ENCODE measurements around the gene BFSP1.
A peak's percentile ranks its signal among the peaks of the same experiment; 100 is the strongest.

Gene BFSP1

GRCh38 chr20:17520583-17520982 is 10.6 kb downstream of the BFSP1 start:
- DNase-seq (ENCODE audit: low read depth in 2 of 2), result no peak

GRCh38 chr20:17519606-17520285 is 11.4 kb downstream of the BFSP1 start:
- no peak for DNase-seq (ENCODE audit: low read depth in 2 of 2)

DNA sequence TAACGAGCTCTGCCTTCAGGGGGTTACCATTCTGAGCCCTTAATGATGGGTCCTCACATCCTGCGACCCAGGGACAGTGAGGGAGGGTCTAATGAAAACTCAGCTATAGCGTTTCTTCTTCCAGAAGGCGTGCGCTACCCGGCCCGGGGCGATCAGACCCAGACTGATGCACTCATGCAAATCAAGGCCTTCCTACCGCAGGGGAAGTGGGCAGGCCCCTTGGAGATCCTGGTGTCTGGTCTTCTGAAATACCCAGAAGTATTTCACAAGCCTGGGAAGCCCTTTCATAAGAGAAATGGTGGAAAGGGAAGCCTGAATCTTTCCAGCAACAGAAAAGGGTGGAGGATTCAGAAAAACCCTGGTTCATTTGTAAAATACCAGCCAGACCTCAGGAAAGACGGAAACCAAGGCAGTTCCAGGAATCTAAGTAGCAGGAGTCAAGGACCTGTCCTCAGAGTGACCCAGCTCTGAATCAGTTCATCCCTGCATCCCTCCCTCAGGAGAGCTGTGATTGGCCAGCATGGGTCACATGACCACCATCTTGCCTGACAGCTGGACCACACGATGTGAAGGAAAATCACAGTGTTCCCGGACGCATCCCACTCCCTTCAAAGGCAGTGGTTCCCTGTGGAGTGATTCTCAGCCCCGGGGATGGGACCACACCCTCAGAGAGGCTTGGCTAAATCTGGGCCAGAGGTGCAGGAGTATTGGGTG is 12.7 kb downstream of the BFSP1 start:
- no peak for DNase-seq (ENCODE audit: low read depth in 2 of 2)

DNA sequence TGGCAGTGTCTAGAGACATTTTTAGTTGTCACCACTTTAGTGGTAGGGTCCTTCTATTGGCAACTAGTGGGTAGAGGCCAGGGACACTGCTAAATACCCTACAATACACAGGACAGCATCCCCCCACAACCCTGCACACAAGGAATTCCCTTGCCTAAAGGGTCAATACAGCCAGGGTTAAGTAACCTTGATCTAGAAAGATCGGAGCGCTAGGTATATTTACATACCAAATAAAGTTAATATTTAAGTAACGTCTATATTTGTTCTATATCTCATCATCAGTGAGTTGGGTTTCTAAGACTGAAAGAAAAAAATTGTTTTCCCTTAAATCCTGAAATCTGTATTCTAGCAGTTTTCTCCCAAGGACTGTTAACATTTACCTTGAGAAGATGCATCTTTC is 16.1 kb downstream of the BFSP1 start:
- no peak for DNase-seq (ENCODE audit: low read depth in 2 of 2)

GRCh38 chr20:17513939-17514338 is 17.2 kb downstream of the BFSP1 start:
- no peak for DNase-seq (ENCODE audit: low read depth in 2 of 2)

DNA sequence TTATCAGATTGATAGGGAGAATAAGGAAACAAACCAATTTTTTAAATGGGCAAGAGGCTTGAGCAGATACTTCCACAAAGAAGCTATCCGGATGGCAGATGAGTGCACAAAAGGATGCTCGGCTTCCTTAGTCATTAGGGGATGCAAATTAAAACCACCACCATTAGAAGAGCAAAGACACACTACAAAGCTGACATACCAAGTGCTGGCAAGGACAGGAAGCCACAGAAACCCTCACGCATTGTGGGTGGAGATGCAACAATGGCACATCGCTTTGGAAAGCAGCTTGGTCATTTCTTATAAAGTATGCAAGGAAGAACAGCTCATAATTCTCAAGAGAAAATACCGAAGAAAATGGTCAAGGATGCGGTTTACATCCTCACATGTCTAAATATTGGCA is 19.8 kb downstream of the BFSP1 start:
- no peak for DNase-seq (ENCODE audit: low read depth in 2 of 2)

GRCh38 chr20:17510548-17510947 is 20.6 kb downstream of the BFSP1 start:
- DNase-seq (ENCODE audit: low read depth in 2 of 2), result no peak

DNA sequence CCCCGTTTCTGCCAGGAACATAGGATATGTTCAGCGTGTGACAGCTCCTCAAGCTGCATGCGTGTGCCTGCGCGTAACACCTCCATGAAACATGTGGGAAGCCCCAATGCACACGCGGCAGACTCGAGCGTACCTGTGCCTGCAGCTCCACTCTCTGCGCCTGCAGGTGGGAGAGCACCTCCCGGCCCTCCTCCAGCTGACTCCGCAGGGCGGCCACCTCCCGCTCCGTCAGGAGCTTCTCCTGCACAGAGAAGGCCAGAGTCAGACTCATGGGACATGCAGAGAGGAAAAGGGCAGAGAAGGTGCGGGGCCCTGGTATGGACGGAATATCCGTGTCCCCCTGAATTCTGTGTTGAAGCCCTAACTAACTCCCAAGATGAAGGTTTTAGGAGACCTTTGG is 22.4 kb downstream of the BFSP1 start:
- DNase-seq (ENCODE audit: low read depth in 2 of 2), result no peak

DNA sequence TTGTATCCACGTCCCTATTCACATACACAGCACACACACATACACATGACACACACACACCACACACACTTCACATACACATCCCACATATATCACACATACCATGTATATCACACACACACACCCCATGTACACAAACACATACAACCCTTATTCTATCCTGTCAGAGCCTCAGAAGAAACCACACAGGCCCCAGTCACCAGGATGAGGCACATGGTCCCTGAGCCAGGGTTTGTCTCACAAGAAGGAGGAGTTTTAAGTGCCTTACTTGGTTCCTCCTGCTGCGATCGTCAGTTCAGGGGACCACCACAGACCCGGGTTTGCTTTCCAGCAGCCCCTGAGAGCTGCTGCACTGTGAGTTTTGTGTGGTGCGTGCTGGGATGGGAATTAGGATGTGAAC is 23.6 kb downstream of the BFSP1 start:
- DNase-seq (ENCODE audit: low read depth in 2 of 2), result no peak

GRCh38 chr20:17507032-17507431 is 24.1 kb downstream of the BFSP1 start:
- no peak for DNase-seq (ENCODE audit: low read depth in 2 of 2)

GRCh38 chr20:17505636-17506517 is 25.3 kb downstream of the BFSP1 start:
- peak; percentile 39 for DNase-seq (ENCODE audit: low read depth in 2 of 2)

DNA sequence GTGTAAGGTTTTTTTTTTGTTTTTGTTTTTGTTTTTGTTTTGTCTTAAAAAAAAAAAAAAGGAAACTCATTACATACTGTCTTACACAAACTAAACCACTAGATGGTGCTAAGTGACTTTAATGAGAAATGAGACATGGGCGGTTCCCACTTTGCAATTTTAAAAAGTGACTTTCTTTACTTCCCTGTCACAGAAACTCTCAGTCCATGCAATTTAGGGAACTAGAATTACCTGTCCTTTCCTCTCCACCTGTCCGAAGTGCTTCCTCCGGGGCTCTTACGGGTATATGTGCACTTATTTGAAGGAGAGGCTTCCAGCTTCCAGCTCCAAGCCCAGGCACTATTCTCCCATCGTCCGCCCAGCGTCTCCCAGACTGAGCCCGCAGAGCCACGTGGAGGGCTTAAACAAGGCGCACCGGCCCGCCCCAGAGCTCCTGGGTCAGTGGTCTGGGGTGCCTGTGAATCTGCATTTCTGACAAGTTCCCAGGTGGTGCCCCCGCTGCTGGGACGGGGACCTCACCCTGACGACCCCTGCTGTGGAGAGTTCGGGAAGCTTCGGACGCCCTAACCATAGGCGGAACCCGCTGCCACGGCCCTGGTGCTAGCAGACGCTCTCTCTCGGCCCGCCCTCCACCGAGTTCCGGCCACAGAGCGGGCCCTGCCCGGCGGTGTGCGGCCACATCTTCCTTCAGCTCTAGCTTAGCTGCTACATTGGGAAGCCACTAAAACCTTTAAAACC is 26.1 kb downstream of the BFSP1 start:
- no peak for DNase-seq (ENCODE audit: low read depth in 2 of 2)

GRCh38 chr20:17504066-17504897 is 26.9 kb downstream of the BFSP1 start:
- no peak for DNase-seq (ENCODE audit: low read depth in 2 of 2)

DNA sequence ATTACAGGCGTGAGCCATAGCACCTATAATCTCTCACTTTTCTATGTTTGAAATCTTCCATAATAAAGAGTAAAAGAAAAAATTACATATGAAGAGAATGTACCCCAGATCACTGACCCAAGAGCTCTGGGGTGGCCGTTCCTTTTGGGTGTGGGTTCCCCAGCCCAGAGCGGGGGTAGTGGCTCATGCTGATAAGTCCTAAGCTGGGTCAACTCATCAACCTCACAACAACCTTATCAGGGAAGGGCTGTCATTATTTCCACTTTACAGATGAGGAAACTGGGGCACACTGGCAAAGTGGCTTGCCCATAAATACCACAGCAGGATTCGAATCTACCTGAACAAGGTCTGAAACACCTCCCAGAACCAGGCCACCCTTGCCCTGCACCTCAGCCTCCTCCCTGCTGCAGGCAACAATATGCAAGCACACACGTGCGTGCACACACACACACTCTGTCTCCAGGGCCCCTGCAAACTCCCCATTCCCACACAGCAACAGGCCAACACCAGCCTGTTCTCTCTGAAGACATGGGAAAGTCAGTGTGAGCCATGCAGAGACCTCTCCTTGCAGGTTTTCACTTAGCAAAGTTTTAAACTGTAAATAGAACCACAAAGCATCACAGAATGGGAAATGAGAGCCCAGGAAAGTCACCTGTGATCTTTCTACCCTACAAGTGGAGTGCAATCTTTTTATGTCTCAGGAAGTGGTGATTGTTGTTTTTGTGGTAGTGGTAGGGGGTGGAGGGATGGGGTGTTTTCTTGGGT is 27.7 kb downstream of the BFSP1 start:
- DNase-seq (ENCODE audit: low read depth in 2 of 2), result no peak

DNA sequence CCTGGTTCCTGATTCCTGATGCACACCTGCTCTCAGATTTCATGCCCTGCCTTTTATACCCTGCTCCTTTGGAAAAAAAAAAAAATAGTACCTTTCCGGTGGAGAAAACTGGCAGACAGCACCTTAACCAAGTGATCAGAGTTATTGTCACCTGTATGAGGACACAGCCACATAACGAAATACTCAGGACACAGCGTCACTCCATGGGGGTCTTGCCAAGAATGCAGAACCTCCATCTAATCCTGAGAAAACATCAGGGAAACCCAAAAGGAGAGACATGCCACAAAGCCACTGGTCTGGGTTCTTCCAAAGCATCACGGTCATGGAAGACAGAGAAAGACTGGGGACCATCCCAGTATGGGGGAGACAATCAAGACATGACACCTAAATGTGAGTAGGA is 29.1 kb downstream of the BFSP1 start:
- DNase-seq (ENCODE audit: low read depth in 2 of 2), result no peak

- no peak for DNase-seq (ENCODE audit: low read depth in 2 of 2)
Observed at GRCh38 chr20:17501701-17502100, 29.5 kb downstream of the BFSP1 start.

DNA sequence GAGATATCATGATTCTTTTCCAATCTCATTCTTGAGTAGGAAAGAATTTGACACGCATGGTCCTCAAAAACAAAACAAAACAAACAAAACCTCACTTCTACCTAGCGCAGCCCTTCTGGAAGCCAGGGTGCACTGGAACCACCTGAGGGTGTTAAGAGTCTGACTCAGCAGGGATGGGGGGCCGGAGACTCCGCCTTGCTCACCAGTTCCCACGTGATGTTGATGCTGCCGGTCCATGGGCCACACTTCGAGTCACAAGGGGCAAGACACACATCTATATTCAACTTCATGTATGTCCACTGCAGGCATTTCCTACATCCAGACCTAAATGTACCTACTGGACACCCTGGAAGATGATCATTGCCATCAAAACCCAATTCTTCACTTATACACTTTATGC is 30.4 kb downstream of the BFSP1 start:
- DNase-seq (ENCODE audit: low read depth in 2 of 2), result no peak

- no peak for DNase-seq (ENCODE audit: low read depth in 2 of 2)
Observed at GRCh38 chr20:17500271-17500670, 30.9 kb downstream of the BFSP1 start.

DNA sequence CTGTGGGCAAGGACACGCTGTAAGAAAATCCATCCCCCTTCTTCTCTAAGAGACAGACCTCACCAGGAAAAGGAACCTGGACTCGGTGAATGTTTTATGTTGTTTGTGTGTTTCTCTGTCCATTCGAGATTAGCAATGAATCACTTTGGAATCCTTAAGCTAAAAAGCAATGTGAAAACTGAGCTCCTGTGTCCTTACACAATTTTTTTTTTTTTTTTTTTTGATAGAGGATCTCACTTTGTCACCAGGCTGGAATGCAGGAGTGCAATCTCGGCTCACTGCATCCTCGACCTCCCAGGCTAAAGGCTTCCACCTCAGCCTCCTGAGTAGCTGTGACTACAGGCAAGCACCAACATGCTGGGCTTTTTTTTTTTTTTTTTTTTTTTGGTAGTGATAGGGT is 32.1 kb downstream of the BFSP1 start:
- no peak for DNase-seq (ENCODE audit: low read depth in 2 of 2)

DNA sequence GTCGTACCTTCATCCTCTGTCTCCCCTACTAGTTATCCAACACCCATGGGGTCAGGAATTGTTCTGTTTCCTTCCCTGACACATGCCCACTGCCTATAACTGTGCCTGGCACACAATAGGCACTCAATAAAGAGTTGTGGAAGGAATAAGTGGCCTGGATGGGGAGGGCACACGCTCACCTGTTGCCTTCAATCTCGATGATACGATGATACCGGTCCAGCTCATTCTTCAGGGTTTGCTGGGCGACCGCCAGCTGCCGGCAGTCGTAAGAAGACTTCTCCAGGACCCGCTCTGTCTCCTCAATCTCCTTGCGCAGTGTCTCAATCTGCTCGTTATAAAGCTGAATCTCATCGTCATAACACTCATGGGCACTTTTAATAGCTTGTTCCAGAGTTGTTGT is 32.5 kb downstream of the BFSP1 start:
- DNase-seq (ENCODE audit: low read depth in 2 of 2), result no peak

Measured in activated CD4-positive, alpha-beta T cell treated with anti-CD3 and anti-CD28 coated beads for 24 hours (primary cell).